Calu3 (cell line): ENCODE data around the gene NEMF. TPM values are rescaled to one million over a fixed set of nuclear protein-coding genes. Genes with fewer than 3 reads are reported as not detected.

Source experiments
- BruUV-seq: library from RNA; stranded (reverse); fragments of 400-500 nt; replicated peaks from 2 replicates; lab custom pipeline; 2021; lab: Mats Ljungman, UMichigan
- CTCF ChIA-PET: fragments of 300-600 bp; sonication (Branson Sonifier 250); formaldehyde crosslinking; loops from one replicate; lab custom pipeline; 2022; ENCODE audit warnings: antibody characterized with exemption; lab: Charles Lee
- DNase-seq: peaks from one replicate; pipeline ENCODE4 v3.0.0; 2022
- H3K27ac Mint-ChIP-seq: one replicate; pipeline ENCODE4 v1.8.0; 2022; ENCODE audit warnings: mixed read lengths; ENCODE audit not compliant: unreplicated experiment
- H3K27me3 Mint-ChIP-seq: one replicate; pipeline ENCODE4 v1.8.0; 2022; ENCODE audit warnings: mixed read lengths; ENCODE audit not compliant: unreplicated experiment
- H3K36me3 Mint-ChIP-seq: one replicate; pipeline ENCODE4 v1.8.0; 2022; ENCODE audit warnings: mild to moderate bottlenecking, moderate library complexity, mixed read lengths; ENCODE audit not compliant: insufficient read depth, unreplicated experiment
- H3K4me1 Mint-ChIP-seq: one replicate; pipeline ENCODE4 v1.8.0; 2022; ENCODE audit warnings: mild to moderate bottlenecking, low read depth, mixed read lengths; ENCODE audit not compliant: unreplicated experiment
- H3K4me3 Mint-ChIP-seq: one replicate; pipeline ENCODE4 v1.8.0; 2022; ENCODE audit warnings: mild to moderate bottlenecking, low read depth, moderate library complexity, mixed read lengths; ENCODE audit not compliant: unreplicated experiment
- H3K9me3 Mint-ChIP-seq: one replicate; pipeline ENCODE4 v1.8.0; 2022; ENCODE audit warnings: low read depth, mixed read lengths; ENCODE audit not compliant: unreplicated experiment
- intact Hi-C: fragments of 100-400 bp; cut with micrococcal nuclease; formaldehyde crosslinking; loops from one replicate; pipeline ENCODE4 v1.10.0; 2022; ENCODE audit not compliant: unreplicated experiment
- total RNA-seq: library from RNA; stranded (reverse); gene quantifications from 2 replicates; pipeline ENCODE4 v1.2.3, GENCODE V29; 2022
- TF ChIP-seq, protein P1 (sequence below): fragments of 200-600 bp; IDR thresholded peaks from one replicate; pipeline ENCODE4 v1.8.0; 2022; ENCODE audit warnings: antibody characterized with exemption; ENCODE audit not compliant: unreplicated experiment

The NEMF gene
- total RNA-seq, 1 experiment from 2014 or later, result 77.7 TPM

DNA sequence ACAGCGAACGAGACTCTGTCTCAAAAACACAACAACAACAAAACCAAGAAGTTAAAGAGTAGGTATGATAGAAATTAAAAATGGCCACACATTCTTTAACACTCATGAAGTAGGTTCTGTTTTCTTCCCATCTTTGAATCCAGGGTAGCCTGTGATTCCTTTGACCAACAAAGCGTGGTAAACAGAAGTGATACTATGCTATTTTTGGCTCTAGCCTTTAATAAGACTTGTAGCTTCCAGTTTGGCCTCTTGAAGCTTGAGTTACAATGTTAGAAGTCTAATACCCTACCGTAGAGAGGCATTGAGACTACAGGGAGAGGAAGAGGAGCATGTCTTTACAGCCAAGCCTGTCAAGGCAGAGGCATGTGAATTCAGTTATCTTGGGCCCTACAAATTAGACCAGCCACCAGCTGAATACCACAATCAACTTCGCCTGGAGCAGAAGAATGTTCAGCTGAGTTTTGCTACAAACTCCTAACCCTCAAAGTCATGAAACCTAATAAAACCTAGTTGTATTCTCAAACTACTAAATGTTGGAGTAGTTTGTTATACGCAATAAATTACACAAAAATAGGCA, 4.9 kb upstream of the NEMF start:
- H3K27me3 Mint-ChIP-seq, result peaks cover 5% of the 10 kb centered on the region
- peaks cover 24% of the 10 kb centered on the region for H3K4me1 Mint-ChIP-seq
- TF ChIP-seq, protein P1, sequence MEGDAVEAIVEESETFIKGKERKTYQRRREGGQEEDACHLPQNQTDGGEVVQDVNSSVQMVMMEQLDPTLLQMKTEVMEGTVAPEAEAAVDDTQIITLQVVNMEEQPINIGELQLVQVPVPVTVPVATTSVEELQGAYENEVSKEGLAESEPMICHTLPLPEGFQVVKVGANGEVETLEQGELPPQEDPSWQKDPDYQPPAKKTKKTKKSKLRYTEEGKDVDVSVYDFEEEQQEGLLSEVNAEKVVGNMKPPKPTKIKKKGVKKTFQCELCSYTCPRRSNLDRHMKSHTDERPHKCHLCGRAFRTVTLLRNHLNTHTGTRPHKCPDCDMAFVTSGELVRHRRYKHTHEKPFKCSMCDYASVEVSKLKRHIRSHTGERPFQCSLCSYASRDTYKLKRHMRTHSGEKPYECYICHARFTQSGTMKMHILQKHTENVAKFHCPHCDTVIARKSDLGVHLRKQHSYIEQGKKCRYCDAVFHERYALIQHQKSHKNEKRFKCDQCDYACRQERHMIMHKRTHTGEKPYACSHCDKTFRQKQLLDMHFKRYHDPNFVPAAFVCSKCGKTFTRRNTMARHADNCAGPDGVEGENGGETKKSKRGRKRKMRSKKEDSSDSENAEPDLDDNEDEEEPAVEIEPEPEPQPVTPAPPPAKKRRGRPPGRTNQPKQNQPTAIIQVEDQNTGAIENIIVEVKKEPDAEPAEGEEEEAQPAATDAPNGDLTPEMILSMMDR, result no peak
- no peaks in the 10 kb centered on the region for H3K9me3 Mint-ChIP-seq
- no peak overlapping the region for H3K27ac Mint-ChIP-seq
- peaks cover 9% of the 10 kb centered on the region for H3K36me3 Mint-ChIP-seq
- CTCF ChIA-PET, result interaction anchor here (0.7 kb wide), 1 partner anchor 84 kb away, joined by 9 read pairs; no protein-coding TSS in a partner anchor
- no TSS peak for BruUV-seq
- no peak overlapping the region for H3K4me3 Mint-ChIP-seq
- DNase-seq, result no peak
- intact Hi-C loops, result no loop called here

DNA sequence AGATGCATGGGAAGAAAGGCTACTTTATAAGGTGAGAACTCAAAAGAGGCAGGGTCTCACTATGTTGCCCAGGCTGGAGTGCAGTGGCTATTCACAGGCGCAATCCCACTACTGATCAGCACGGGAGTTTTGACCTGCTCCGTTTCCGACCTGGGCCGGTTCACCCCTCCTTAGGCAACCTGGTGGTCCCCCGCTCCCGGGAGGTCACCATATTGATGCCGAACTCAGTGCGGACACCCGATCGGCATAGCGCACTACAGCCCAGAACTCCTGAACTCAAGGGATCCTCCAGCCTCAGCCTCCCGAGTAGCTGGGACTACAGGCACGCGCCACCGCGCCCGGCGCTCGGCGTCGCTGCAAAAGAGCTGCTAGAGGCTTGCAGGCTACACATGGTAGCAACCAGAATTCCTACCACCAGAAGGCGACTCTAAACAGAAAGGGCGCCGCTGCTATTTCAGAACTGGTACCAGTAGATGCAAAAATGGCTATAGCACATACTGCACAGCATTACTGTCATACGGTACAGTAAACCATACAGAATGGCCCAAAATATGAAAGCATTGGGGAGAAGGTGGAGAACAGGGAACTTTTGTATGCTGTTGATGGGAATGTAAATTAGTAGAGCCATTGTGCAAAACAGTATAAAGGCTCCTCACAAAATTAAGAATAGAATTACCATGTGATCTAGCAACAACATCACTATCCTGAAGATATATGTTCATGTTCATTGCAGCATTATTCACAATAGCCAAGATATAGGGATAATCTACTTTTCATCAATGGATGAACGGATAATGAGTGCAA, 1.2 kb upstream of the NEMF start:
- intact Hi-C loops, result loop anchor here (2.0 kb wide), 1 partner anchor 251 kb away; no protein-coding TSS in a partner anchor

DNA sequence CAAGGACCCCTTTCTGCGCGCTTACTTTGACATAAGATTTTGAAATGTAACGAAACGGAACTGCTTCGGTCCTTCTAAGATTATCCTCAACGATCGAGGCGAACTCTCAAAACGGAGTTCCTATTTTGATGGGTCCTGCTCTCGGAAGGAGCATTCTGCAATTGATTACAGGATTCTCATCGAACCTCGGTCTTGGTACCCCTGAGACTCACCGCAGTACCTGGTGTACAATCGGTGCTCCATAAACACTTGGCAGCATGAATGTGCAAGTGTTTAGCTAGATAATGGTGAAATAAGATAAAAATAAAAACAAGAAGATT, 530 bp upstream of the NEMF start:
- no TSS peak for BruUV-seq
- CTCF ChIA-PET, result interaction anchor here (0.9 to 2.2 kb wide), 14 partner anchors 9 to 256 kb away, joined by 3 to 24 read pairs (median 5); partner anchors contain the start of gene DNAAF2
- intact Hi-C loops, result loop anchor here (2.0 kb wide), 1 partner anchor 252 kb away; no protein-coding TSS in a partner anchor
- DNase-seq, result no peak
- peak overlapping the region; percentile 97 for H3K27ac Mint-ChIP-seq
- H3K4me1 Mint-ChIP-seq, result peaks cover 25% of the 10 kb centered on the region
- peaks cover 42% of the 10 kb centered on the region for H3K36me3 Mint-ChIP-seq
- TF ChIP-seq, protein P1, result peak; percentile 21
- H3K4me3 Mint-ChIP-seq, result peak overlapping the region; percentile 96
- no peaks in the 10 kb centered on the region for H3K27me3 Mint-ChIP-seq
- H3K9me3 Mint-ChIP-seq, result no peaks in the 10 kb centered on the region

More for the DNA sequence above, 1.2 kb upstream of the NEMF start:
- Mint-ChIP-seq H3K36me3 (peaks cover 37% of the 10 kb centered on the region), H3K9me3 (no peaks in the 10 kb centered on the region), H3K4me3 (peak overlapping the region; percentile 96), H3K4me1 (peaks cover 25% of the 10 kb centered on the region), H3K27ac (no peak overlapping the region), H3K27me3 (no peaks in the 10 kb centered on the region)
- TF ChIP-seq, protein P1, result peak; percentile 47
- DNase-seq, result peak; percentile 84
- CTCF ChIA-PET, result interaction anchor here (0.6 to 2.2 kb wide), 12 partner anchors 9 to 255 kb away, joined by 3 to 14 read pairs (median 5); no protein-coding TSS in a partner anchor
- no TSS peak for BruUV-seq

DNA sequence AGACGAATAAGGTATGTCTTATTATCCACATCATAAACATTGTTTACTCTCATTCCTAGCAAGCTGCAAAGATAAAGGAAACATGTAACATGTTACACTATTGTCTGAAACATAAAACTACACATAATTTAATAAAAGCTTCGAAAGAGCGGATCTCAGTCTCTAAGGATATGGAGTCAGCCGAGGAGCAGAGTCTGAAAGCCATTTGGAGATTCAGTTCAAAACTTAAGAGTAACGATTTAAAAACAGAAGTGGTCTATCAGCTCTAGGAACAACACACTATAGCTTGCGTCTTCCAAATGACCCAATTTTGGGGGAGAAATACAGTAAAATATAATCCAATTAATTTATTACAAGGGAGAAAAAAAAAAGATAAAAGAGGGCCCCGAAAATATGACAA, 775 bp downstream of the NEMF start:
- DNase-seq, result no peak
- Mint-ChIP-seq H3K4me1 (peaks cover 25% of the 10 kb centered on the region), H3K27ac (peak overlapping the region; percentile 97), H3K9me3 (no peaks in the 10 kb centered on the region), H3K36me3 (peaks cover 42% of the 10 kb centered on the region), H3K4me3 (peak overlapping the region; percentile 96), H3K27me3 (no peaks in the 10 kb centered on the region)
- TF ChIP-seq, protein P1, result no peak
- CTCF ChIA-PET, result interaction anchor here (1.1 to 2.2 kb wide), 7 partner anchors 10 to 255 kb away, joined by 3 to 24 read pairs (median 7); partner anchors contain the start of gene DNAAF2
- no TSS peak for BruUV-seq
- intact Hi-C loops, result loop anchor here (2.0 kb wide), 1 partner anchor 253 kb away; no protein-coding TSS in a partner anchor
